K562 (cell line): ENCODE data around the gene PCSK6. TPM values are rescaled to one million over a fixed set of nuclear protein-coding genes. Genes with fewer than 3 reads are reported as not detected.

Source experiments
- ATAC-seq: fragments of 200-7000 bp; cut with Tn5 transposase; 3 replicates; pipeline ENCODE4 v1.9.1; 2020; ENCODE audit warnings: moderate library complexity
- BruUV-seq: library from RNA; stranded (reverse); fragments of 400-500 nt; replicated peaks from 2 replicates; lab custom pipeline; 2021; lab: Mats Ljungman, UMichigan
- CTCF ChIA-PET: fragments of 300-600 bp; formaldehyde crosslinking; extraction: SDS; loops from one replicate; lab custom pipeline; 2021; ENCODE audit warnings: low intra/inter-chr PET ratio; lab: Yijun Ruan, JAX
- POLR2A ChIA-PET: fragments of 300-600, 350-650 bp; sonication (Branson Sonifier 250); formaldehyde crosslinking; extraction: SDS; loops from one replicate; lab custom pipeline; 2021; ENCODE audit warnings: antibody characterized with exemption, inconsistent platforms; lab: Yijun Ruan, JAX
- DNase-seq, 4 experiments: peaks; one replicate each; pipeline versions ENCODE4 v3.0.0 to v3.0.0-alpha.2; 2011 to 2018; ENCODE audit warnings: low spot score in 3 of 4, mixed read lengths in 3 of 4; ENCODE audit errors: extremely low read depth in 1 of 4
- FAIRE-seq: peaks from 2 replicates; lab custom pipeline; 2011; peaks lifted over from hg19 to GRCh38; lab: Jason Lieb, UNC
- H2AFZ ChIP-seq: 2 replicates; pipeline ENCODE4 v1.6.0; 2011; ENCODE audit warnings: low read depth, low read length, control low read depth, inconsistent platforms
- H3K27ac ChIP-seq: fragments of 200-600 bp; 3 replicates; pipeline ENCODE4 v1.8.0; 2011; ENCODE audit warnings: low read depth, mild to moderate bottlenecking, control low read depth, inconsistent platforms, low read length, moderate library complexity, mixed read lengths; ENCODE audit errors: extremely low read depth
- H3K27me3 ChIP-seq, 2 experiments: fragments of 300-600 bp in 1 of 2; 2 replicates in 1 of 2; 3 replicates in 1 of 2; pipeline versions ENCODE4 v1.6.0 to v1.8.0; 2011; ENCODE audit warnings: inconsistent platforms in 2 of 2, low read length in 2 of 2, mild to moderate bottlenecking in 1 of 2, mixed read lengths in 1 of 2, moderate library complexity in 1 of 2; ENCODE audit not compliant: control insufficient read depth in 2 of 2, insufficient read depth in 2 of 2
- H3K36me3 ChIP-seq: fragments of 300-600 bp; 3 replicates; pipeline ENCODE4 v1.8.0; 2011; ENCODE audit warnings: mild to moderate bottlenecking, low read length, inconsistent platforms; ENCODE audit not compliant: control insufficient read depth, insufficient read depth
- H3K4me1 ChIP-seq, 2 experiments: fragments of 200-600 bp in 1 of 2; replicated peaks in 1 of 2; 2 replicates in 1 of 2; 3 replicates in 1 of 2; pipeline versions ENCODE4 v1.5.1 to v1.8.0; 2011; ENCODE audit warnings: inconsistent platforms in 2 of 2, low read length in 2 of 2, mild to moderate bottlenecking in 1 of 2, mixed read lengths in 1 of 2, moderate library complexity in 1 of 2; ENCODE audit not compliant: control insufficient read depth in 2 of 2, insufficient read depth in 2 of 2
- H3K4me2 ChIP-seq: 2 replicates; pipeline ENCODE4 v1.6.1; 2011; ENCODE audit warnings: low read length, control low read depth, inconsistent platforms, mixed read lengths; ENCODE audit not compliant: insufficient read depth
- H3K4me3 ChIP-seq: fragments of 200-600 bp; sonication (generic), shearing (Covaris generic); 2 replicates; pipeline ENCODE4 v1.5.1; 2016; ENCODE audit warnings: control low read depth, inconsistent platforms
- H3K79me2 ChIP-seq: fragments of 200-600 bp; 3 replicates; pipeline ENCODE4 v1.8.0; 2011; ENCODE audit warnings: low read length, inconsistent platforms; ENCODE audit not compliant: control insufficient read depth, insufficient read depth
- H3K9ac ChIP-seq, 2 experiments: 2 replicates each; pipeline versions ENCODE4 v1.6.0 to v1.6.1; 2011; ENCODE audit warnings: low read depth in 2 of 2, low read length in 2 of 2, control low read depth in 1 of 2, inconsistent platforms in 1 of 2, mild to moderate bottlenecking in 1 of 2, mixed read lengths in 1 of 2; ENCODE audit not compliant: insufficient read depth in 1 of 2
- H3K9me1 ChIP-seq: one replicate; pipeline ENCODE4 v1.6.0; 2011; ENCODE audit warnings: inconsistent platforms, mild to moderate bottlenecking, low read length, moderate library complexity; ENCODE audit not compliant: control insufficient read depth, insufficient read depth
- H3K9me3 ChIP-seq: replicated peaks from 2 replicates; pipeline ENCODE4 v1.5.1; 2011; ENCODE audit warnings: low read depth, low read length, inconsistent platforms; ENCODE audit not compliant: control insufficient read depth, insufficient read depth
- H4K20me1 ChIP-seq: replicated peaks from 2 replicates; pipeline ENCODE4 v1.6.1; 2011; ENCODE audit warnings: low read length, inconsistent platforms, mixed read lengths; ENCODE audit not compliant: control insufficient read depth, insufficient read depth
- CBFA2T3 ChIP-seq: fragments of 450-650 bp; IDR thresholded peaks from 2 replicates; pipeline ENCODE4 v1.6.1; 2017
- CHAMP1 ChIP-seq: fragments of 450-650 bp; IDR thresholded peaks from 2 replicates; pipeline ENCODE4 v1.6.1; 2016; ENCODE audit warnings: mild to moderate bottlenecking
- CHD1 ChIP-seq: fragments of 200-600 bp; sonication (generic); IDR thresholded peaks from one replicate; pipeline ENCODE4 v1.6.1; 2012; ENCODE audit warnings: mild to moderate bottlenecking, moderate library complexity, low read length, inconsistent platforms
- ELF4 ChIP-seq: fragments of 450-650 bp; formaldehyde crosslinking; IDR thresholded peaks from 2 replicates; pipeline ENCODE4 v1.4.0; 2022; ENCODE audit warnings: missing genetic modification characterization
- ELK3 ChIP-seq: fragments of 450-650 bp; formaldehyde crosslinking; IDR thresholded peaks from 2 replicates; pipeline ENCODE4 v1.4.0; 2020; ENCODE audit warnings: mild to moderate bottlenecking
- HDAC8 ChIP-seq: fragments of 450-650 bp; IDR thresholded peaks from 2 replicates; pipeline ENCODE4 v1.6.1; 2016; ENCODE audit warnings: mild to moderate bottlenecking, missing genetic modification characterization, moderate library complexity, missing compliant biosample characterization
- MAZ ChIP-seq, 2 experiments: fragments of 450-650 bp in 1 of 2; sonication (generic) in 1 of 2; formaldehyde crosslinking; IDR thresholded peaks in 1 of 2; conservative IDR thresholded peaks in 1 of 2; 2 replicates each; pipeline versions ENCODE4 v1.4.0 to v1.5.0; 2020; ENCODE audit warnings: mild to moderate bottlenecking in 1 of 2, missing genetic modification reagents in 1 of 2
- MXD1 ChIP-seq: fragments of 250-450 bp; sonication (Bioruptor Pico); IDR thresholded peaks from 2 replicates; pipeline ENCODE4 v1.8.0; 2021; ENCODE audit warnings: borderline replicate concordance, mild to moderate bottlenecking, moderate library complexity; ENCODE audit not compliant: poor library complexity, severe bottlenecking
- NFIX ChIP-seq: fragments of 250-450 bp; sonication (Bioruptor Pico); IDR thresholded peaks from 2 replicates; pipeline ENCODE4 v1.4.0; 2020; ENCODE audit warnings: low read depth, mild to moderate bottlenecking, moderate library complexity
- NKRF ChIP-seq: fragments of 450-650 bp; IDR thresholded peaks from 2 replicates; pipeline ENCODE4 v1.6.1; 2016; ENCODE audit warnings: borderline replicate concordance
- SRF ChIP-seq, 2 experiments: fragments of 250-450, 450-650 bp in 1 of 2; sonication (Bioruptor Pico) in 1 of 2; sonication (generic) in 1 of 2; formaldehyde crosslinking; IDR thresholded peaks; 2 replicates each; pipeline versions ENCODE4 v1.5.0 to v1.5.1; 2020 to 2022; ENCODE audit warnings: mild to moderate bottlenecking in 1 of 2, missing genetic modification reagents in 1 of 2
- TAF9B ChIP-seq: fragments of 450-650 bp; IDR thresholded peaks from 2 replicates; pipeline ENCODE4 v1.6.1; 2018; ENCODE audit warnings: mild to moderate bottlenecking; ENCODE audit not compliant: partially characterized antibody
- TFAP4 ChIP-seq: sonication (generic); formaldehyde crosslinking; IDR thresholded peaks from 2 replicates; pipeline ENCODE4 v1.8.0; 2022; ENCODE audit warnings: missing genetic modification reagents, mild to moderate bottlenecking, moderate library complexity, borderline replicate concordance
- ZNF561 ChIP-seq: fragments of 450-650 bp; formaldehyde crosslinking; conservative IDR thresholded peaks from 2 replicates; pipeline ENCODE4 v1.4.0; 2020; ENCODE audit warnings: mild to moderate bottlenecking, moderate library complexity
- WGBS: fragments of 100-300 bp; shearing (Covaris generic); methylation state at CpG from one replicate; pipeline ENCODE4 v1.1.6; 2016; ENCODE audit warnings: low coverage, mixed read lengths; ENCODE audit not compliant: insufficient coverage; ENCODE audit errors: missing lambda C conversion rate; 5-methylcytosine and 5-hydroxymethylcytosine counted together
- in situ Hi-C: fragments of 300-500 bp; cut with MboI; formaldehyde crosslinking; loops from 4 replicates; pipeline ENCODE4 v1.15.0; 2018; ENCODE audit warnings: inconsistent platforms, mixed read lengths
- intact Hi-C: fragments of 100-400 bp; cut with micrococcal nuclease; formaldehyde crosslinking; loops from 2 replicates; pipeline ENCODE4 v1.14.2; 2022
- polyA plus RNA-seq, 8 experiments: library from polyadenylated mRNA; depleted of rRNA in 4 of 8; stranded (reverse) in 5 of 8; unstranded in 3 of 8; fragments of >200 nt; fragmentation: Nextera tagmentation in 2 of 8; fragmentation: Illumina TruSeq in 1 of 8; extraction: Ambion mirVana in 2 of 8; extraction: Trizol in 1 of 8; gene quantifications; 2 replicates each; pipeline versions ENCODE4 v1.2.1 to v1.2.3, GENCODE V29; 2011 to 2014; ENCODE audit warnings: inconsistent platforms in 1 of 8, missing spikeins in 1 of 8
- total RNA-seq, 7 experiments: library from RNA; depleted of rRNA in 6 of 7; stranded (reverse); fragments of >200 nt in 6 of 7; fragmentation: Illumina TruSeq in 2 of 7; extraction: Trizol in 2 of 7; gene quantifications; 2 replicates each; pipeline versions ENCODE4 v1.2.1 to v1.2.3, GENCODE V29; 2011 to 2021; ENCODE audit warnings: low replicate concordance in 1 of 7

PCSK6 gene
- total and polyA plus RNA-seq, 9 of the 15 experiments (the other 6 are each of a cell fraction or from before 2014, with no cell fraction given): 2.2 to 32.6 (median 14.5) TPM

GRCh38 chr15:101463270-101463669 lies 26.2 kb downstream of the PCSK6 start:
- CTCF ChIA-PET: no interaction called here
- no TSS peak for BruUV-seq
- no peak for TF ChIP-seq CHAMP1
- no peak for TF ChIP-seq SRF (CRISPR knock-in tag; IDR thresholded peaks at IDR 0.05)
- no peak for TF ChIP-seq ZNF561
- TF ChIP-seq TFAP4 (CRISPR knock-in tag): no peak
- TF ChIP-seq CBFA2T3: no peak
- no peak for TF ChIP-seq MAZ (CRISPR knock-in tag; conservative IDR thresholded peaks at IDR 0.05 in 1 of 2, IDR thresholded peaks at IDR 0.05 in 1 of 2)
- no peak for TF ChIP-seq HDAC8 (tag)
- TF ChIP-seq ELF4: no peak
- no peak for TF ChIP-seq TAF9B
- TF ChIP-seq MXD1 (CRISPR knock-in tag): no peak
- TF ChIP-seq CHD1: no peak
- TF ChIP-seq ELK3: no peak
- TF ChIP-seq NFIX (CRISPR knock-in tag): no peak
- no peak for TF ChIP-seq NKRF

More at GRCh38 chr15:101463270-101463669, 26.2 kb downstream of the PCSK6 start:
- no peak for DNase-seq
- ATAC-seq: no peak
- 28% methylated on average over 8 of the region's 8 CpGs for WGBS
- Histone ChIP-seq H3K9me3 (peaks cover 2% of the 10 kb centered on the region), H3K4me3 (no peak overlapping the region), H3K9me1 (no peaks in the 10 kb centered on the region), H3K27me3 (peaks cover 3 to 11% of the 10 kb centered on the region in 2 experiments; a peak in 3 of 5 replicates), H3K9ac (no peak overlapping the region), H3K27ac (no peak overlapping the region), H3K36me3 (no peaks in the 10 kb centered on the region; the same call in 2 of the 3 replicates), H3K79me2 (peaks cover 32% of the 10 kb centered on the region), H3K4me2 (no peak overlapping the region), H2AFZ (no peak overlapping the region), H4K20me1 (no peaks in the 10 kb centered on the region), H3K4me1 (peaks cover 0 to 5% of the 10 kb centered on the region in 2 experiments; a peak in 2 of 5 replicates)
- FAIRE-seq: no peak
- intact Hi-C loops (no loop called here), in situ Hi-C loops (no loop called here)
- POLR2A ChIA-PET: no interaction called here
